GM12865 (cell line): ENCODE measurements around the gene PCDHGA7.
"Not testable (repeated sequence)": the region's sequence is repeated elsewhere in the genome, so short reads cannot be mapped to it uniquely, and the experiment has no call there.

Source experiments
- DNase-seq: peaks from one replicate; pipeline ENCODE4 v3.0.0; 2010; ENCODE audit warnings: low read depth
- H3K4me3 ChIP-seq: 2 replicates; pipeline ENCODE4 v1.5.1; 2011; ENCODE audit warnings: mild to moderate bottlenecking, low read depth, low read length, control low read depth
- TF ChIP-seq, protein P1 (sequence below): IDR thresholded peaks from 2 replicates; pipeline ENCODE4 v1.5.1; 2011; ENCODE audit warnings: low read length, control low read depth, low read depth, inconsistent platforms; ENCODE audit not compliant: insufficient read depth; ENCODE audit errors: missing control alignments

The PCDHGA7 gene

DNA sequence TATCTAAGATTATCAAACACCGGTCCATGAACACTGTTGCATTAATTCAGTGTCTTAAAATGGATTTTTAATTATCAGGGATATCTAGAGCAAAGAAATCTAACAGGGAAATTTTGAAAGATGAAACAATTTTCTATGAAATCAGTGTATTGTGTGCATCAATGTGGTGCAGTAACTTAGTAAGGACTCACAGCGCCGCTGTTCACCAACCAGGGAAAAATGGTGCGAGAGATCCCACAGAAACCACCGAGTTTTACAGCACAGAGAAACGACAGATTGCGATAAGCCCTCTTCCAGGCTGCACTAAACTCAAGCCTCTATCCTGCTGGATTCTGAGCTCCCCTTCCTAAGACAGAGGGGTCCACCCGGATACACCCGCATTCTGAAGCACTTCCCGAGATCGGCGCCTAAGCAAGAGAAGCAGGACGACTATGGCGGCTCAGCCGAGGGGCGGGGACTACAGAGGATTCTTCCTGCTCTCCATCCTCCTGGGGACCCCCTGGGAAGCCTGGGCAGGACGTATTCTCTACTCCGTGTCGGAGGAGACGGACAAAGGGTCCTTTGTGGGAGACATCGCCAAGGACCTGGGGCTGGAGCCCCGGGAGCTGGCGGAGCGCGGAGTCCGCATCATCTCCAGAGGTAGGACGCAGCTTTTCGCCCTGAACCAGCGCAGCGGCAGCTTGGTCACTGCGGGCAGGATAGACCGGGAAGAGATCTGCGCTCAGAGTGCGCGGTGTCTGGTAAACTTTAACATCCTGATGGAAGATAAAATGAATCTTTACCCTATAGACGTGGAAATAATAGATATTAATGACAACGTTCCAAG lies at the start of gene PCDHGA7:
PCDHGA7 (plus strand) TSS at position 274 of the 826 bp plus-strand sequence; CDS start at position 432, 158 bp downstream.
- TF ChIP-seq, protein P1, sequence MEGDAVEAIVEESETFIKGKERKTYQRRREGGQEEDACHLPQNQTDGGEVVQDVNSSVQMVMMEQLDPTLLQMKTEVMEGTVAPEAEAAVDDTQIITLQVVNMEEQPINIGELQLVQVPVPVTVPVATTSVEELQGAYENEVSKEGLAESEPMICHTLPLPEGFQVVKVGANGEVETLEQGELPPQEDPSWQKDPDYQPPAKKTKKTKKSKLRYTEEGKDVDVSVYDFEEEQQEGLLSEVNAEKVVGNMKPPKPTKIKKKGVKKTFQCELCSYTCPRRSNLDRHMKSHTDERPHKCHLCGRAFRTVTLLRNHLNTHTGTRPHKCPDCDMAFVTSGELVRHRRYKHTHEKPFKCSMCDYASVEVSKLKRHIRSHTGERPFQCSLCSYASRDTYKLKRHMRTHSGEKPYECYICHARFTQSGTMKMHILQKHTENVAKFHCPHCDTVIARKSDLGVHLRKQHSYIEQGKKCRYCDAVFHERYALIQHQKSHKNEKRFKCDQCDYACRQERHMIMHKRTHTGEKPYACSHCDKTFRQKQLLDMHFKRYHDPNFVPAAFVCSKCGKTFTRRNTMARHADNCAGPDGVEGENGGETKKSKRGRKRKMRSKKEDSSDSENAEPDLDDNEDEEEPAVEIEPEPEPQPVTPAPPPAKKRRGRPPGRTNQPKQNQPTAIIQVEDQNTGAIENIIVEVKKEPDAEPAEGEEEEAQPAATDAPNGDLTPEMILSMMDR: no peak
- DNase-seq: no peak
- no peak within 1 kb of the TSS for H3K4me3 ChIP-seq

DNA sequence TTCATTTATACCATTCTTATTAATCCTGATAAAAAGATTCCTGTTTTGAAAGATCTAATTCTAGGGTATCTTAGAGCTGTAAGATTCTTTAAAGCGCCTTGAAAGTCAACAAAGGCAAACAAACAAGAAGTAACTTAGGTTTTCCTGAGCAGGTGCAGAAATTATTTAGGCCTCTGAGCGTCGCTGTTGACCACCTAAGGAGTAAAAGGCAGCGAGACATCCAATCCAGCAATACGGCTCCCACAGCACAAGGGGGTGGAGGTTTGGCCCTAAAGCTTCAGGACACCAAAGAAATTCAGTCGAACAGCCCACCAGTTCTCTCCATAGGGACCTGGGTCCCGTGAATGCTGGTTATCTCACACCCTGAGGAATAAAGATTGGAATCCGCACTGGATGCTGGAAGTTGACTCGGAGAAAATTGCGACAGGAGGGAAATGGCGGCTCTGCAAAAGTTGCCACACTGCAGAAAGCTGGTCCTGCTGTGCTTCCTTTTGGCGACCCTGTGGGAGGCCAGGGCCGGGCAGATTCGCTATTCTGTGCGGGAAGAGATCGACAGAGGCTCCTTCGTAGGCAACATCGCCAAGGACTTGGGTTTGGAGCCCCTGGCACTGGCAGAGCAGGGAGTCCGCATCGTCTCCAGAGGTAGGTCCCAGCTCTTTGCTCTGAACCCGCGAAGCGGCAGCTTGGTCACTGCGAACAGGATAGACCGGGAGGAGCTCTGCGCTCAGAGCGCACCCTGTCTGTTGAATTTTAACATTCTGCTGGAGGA lies 43.8 kb upstream of the PCDHGA7 start, which contains the start of gene PCDHGA2:
PCDHGA2 (plus strand) TSS at position 223 of the 769 bp plus-strand sequence.
- peak; percentile 53 for DNase-seq
- TF ChIP-seq, protein P1: peak; percentile 23
- H3K4me3 ChIP-seq: no peak within 1 kb of the TSS

DNA sequence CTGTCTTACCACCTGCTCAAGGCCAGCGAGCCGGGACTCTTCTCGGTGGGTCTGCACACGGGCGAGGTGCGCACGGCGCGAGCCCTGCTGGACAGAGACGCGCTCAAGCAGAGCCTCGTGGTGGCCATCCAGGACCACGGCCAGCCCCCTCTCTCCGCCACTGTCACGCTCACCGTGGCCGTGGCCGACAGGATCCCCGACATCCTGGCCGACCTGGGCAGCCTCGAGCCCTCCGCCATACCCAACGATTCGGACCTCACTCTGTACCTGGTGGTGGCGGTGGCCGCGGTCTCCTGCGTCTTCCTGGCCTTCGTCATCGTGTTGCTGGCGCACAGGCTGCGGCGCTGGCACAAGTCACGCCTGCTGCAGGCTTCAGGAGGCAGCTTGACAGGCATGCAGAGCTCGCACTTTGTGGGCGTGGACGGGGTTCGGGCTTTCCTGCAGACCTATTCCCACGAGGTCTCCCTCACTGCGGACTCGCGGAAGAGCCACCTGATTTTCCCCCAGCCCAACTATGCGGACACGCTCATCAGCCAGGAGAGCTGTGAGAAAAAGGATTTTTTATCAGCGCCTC lies 41.7 kb upstream of the PCDHGA7 start:
- H3K4me3 ChIP-seq, DNase-seq: not testable (repeated sequence)

DNA sequence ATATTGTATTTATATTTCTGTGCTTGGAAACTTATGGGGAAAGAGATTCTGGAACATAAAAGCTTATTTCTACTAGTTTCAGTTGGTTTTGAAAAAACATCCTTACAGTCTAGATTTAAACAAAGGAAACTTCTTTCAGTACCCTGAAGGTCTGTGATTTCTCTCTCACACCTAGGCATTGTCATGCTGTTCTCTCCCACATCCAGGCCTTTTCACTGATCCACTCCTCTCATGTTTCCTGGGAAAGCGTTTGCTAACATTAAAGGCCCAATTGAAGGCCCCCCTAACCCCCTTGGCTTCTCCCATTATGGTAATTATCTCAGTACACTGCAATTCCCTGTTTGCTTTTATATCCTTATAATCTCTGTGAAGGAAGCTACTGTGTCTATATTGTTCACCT lies 39.8 kb upstream of the PCDHGA7 start:
- no peak overlapping the region for H3K4me3 ChIP-seq
- DNase-seq: no peak
- TF ChIP-seq, protein P1: no peak

DNA sequence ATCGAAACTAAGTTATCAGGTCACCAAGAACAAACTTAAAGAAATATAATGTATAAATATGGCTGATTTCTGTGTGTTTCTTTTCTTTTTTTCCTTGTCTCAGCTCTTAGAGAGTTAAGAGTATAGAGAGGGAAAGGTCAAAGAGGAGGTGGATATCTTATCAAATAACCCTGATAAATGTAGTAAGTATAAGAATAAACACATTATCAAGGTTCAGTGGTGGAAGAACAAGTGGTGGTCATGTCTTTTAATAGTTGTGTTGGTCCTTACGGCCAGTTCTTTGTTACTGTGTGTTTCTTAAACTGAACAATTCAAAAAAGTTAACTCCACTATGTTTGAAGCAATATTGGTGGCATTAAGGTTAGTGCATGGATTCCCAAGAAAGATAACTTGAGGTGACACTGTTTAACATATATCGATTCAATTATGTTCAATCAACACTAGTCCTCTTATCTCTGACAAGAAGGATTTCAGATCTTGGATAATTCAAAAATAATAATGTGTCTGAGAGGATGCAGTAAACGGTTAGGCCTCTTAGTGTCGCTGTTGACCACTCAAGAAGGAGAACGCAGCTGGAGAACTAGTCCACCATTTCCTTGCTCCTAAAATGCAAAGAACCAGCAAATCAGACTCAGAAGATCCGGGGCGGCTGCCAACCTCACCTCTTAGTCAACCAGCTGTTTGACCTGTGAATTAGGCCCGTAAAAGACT lies 39.1 kb upstream of the PCDHGA7 start, which contains the start of gene PCDHGA3:
PCDHGA3 (plus strand) TSS at position 588 of the 711 bp plus-strand sequence. CDS start 205 bp downstream, outside the sequence.
- TF ChIP-seq, protein P1: no peak
- peak; percentile 21 for DNase-seq
- H3K4me3 ChIP-seq: no peak within 1 kb of the TSS

DNA sequence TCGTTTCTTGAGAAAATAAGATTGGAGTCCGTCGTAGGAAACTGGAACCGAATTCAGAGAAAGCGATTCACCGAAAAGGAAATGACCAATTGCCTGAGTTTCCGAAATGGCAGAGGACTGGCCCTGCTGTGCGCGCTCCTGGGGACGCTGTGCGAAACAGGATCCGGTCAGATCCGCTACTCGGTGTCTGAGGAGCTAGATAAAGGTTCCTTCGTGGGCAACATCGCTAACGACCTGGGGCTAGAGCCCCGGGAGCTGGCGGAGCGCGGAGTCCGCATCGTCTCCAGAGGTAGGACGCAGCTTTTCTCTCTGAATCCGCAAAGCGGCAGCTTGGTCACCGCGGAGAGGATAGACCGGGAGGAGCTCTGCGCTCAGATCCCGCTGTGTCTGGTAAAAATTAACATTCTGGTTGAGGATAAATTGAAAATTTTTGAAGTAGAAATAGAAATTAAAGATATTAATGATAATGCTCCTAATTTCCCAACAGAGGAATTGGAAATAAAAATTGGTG lies 38.5 kb upstream of the PCDHGA7 start:
- H3K4me3 ChIP-seq: no peak overlapping the region
- DNase-seq: no peak
- TF ChIP-seq, protein P1: no peak

DNA sequence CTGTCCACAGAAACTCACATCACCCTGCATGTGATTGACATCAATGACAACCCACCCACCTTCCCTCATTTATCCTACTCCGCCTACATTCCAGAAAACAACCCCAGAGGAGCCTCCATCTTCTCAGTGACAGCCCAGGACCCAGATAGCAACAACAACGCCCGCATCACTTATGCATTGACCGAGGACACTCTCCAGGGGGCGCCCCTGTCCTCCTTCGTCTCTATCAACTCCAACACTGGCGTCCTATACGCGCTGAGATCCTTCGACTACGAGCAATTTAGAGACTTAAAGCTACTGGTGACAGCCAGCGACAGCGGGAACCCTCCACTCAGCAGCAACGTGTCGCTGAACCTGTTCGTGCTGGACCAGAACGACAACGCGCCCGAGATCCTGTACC lies 37.2 kb upstream of the PCDHGA7 start:
- TF ChIP-seq, protein P1: no peak
- H3K4me3 ChIP-seq: no peak overlapping the region
- DNase-seq: no peak

DNA sequence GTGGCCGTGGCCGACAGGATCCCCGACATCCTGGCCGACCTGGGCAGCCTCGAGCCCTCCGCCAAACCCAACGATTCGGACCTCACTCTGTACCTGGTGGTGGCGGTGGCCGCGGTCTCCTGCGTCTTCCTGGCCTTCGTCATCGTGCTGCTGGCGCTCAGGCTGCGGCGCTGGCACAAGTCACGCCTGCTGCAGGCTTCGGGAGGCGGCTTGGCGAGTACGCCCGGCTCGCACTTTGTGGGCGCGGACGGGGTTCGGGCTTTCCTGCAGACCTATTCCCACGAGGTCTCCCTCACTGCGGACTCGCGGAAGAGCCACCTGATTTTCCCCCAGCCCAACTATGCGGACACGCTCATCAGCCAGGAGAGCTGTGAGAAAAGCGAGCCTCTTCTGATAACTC lies 36.5 kb upstream of the PCDHGA7 start:
- H3K4me3 ChIP-seq, DNase-seq: not testable (repeated sequence)
